HCT116 (cell line): ENCODE results near the gene SF3B5. TPM values are rescaled to one million over a fixed set of nuclear protein-coding genes. Genes with fewer than 3 reads are reported as not detected.

Experiments
- ATAC-seq: fragments of 200-7000 bp; cut with Tn5 transposase; 2 replicates; pipeline ENCODE4 v1.9.1; 2020; ENCODE audit warnings: mild to moderate bottlenecking, moderate library complexity
- BruUV-seq: library from RNA; stranded (reverse); fragments of 400-500 nt; replicated peaks from 2 replicates; lab custom pipeline; 2021; lab: Mats Ljungman, UMichigan
- CTCF ChIA-PET: fragments of 300-600 bp; sonication (Branson Sonifier 250); formaldehyde crosslinking; loops from one replicate; lab custom pipeline; 2021; ENCODE audit warnings: antibody characterized with exemption; lab: Charles Lee
- POLR2A ChIA-PET: fragments of 300-600, 350-600 bp; sonication (Branson Sonifier 250); formaldehyde crosslinking; loops from one replicate; lab custom pipeline; 2021; ENCODE audit warnings: antibody characterized with exemption; lab: Charles Lee
- RAD21 ChIA-PET, 2 experiments: fragments of 300-600 bp; sonication (Branson Sonifier 250); formaldehyde crosslinking; loops; one replicate each; lab custom pipeline; 2023; ENCODE audit warnings: low total read pairs in 2 of 2; ENCODE audit not compliant: uncharacterized antibody in 2 of 2, unreplicated experiment in 2 of 2, low non-redundant PET in 1 of 2; lab: Charles Lee
- DNase-seq: peaks from one replicate; pipeline ENCODE4 v3.0.0-alpha.2; 2010; ENCODE audit warnings: low read depth, low spot score
- H2AFZ ChIP-seq: fragments of 200-600 bp; shearing (Covaris generic), sonication (generic); 2 replicates; pipeline ENCODE4 v1.6.1; 2017; ENCODE audit warnings: low read depth, mixed run types, mixed read lengths, antibody characterized with exemption, low read length; ENCODE audit not compliant: poor library complexity, severe bottlenecking
- H3K27ac ChIP-seq: 2 replicates; pipeline ENCODE4 v1.5.1; 2012; ENCODE audit warnings: low read depth, low read length
- H3K27me3 ChIP-seq: fragments of 200-600 bp; sonication (generic); 2 replicates; pipeline ENCODE4 v1.6.1; 2016; ENCODE audit warnings: mixed run types, low read length, mixed read lengths; ENCODE audit not compliant: insufficient read depth
- H3K36me3 ChIP-seq, 2 experiments: fragments of 200-500 bp in 1 of 2; fragments of 200-600 bp in 1 of 2; sonication (Bioruptor generic) in 1 of 2; sonication (generic) in 1 of 2; 2 replicates each; pipeline versions ENCODE4 v1.5.1 to v1.6.1; 2014 to 2016; ENCODE audit warnings: low read length in 2 of 2, inconsistent platforms in 1 of 2, mixed read lengths in 1 of 2, mixed run types in 1 of 2; ENCODE audit not compliant: insufficient read depth in 2 of 2, control insufficient read depth in 1 of 2
- H3K4me1 ChIP-seq, 2 experiments: fragments of 200-600 bp in 1 of 2; sonication (generic) in 1 of 2; 2 replicates each; pipeline versions ENCODE4 v1.5.1 to v1.6.1; 2012 to 2017; ENCODE audit warnings: low read length in 2 of 2, inconsistent platforms in 1 of 2, mild to moderate bottlenecking in 1 of 2, mixed read lengths in 1 of 2, mixed run types in 1 of 2, moderate library complexity in 1 of 2; ENCODE audit not compliant: insufficient read depth in 2 of 2, control insufficient read depth in 1 of 2
- H3K4me2 ChIP-seq: fragments of 200-600 bp; sonication (generic); 2 replicates; pipeline ENCODE4 v1.6.1; 2017; ENCODE audit warnings: mixed run types, low read length, mixed read lengths
- H3K4me3 ChIP-seq, 2 experiments: fragments of 200-600 bp in 1 of 2; sonication (generic) in 1 of 2; replicated peaks in 1 of 2; 2 replicates each; pipeline ENCODE4 v1.5.1; 2011 to 2016; ENCODE audit warnings: low read length in 2 of 2, control low read depth in 1 of 2, low read depth in 1 of 2, mild to moderate bottlenecking in 1 of 2, mixed read lengths in 1 of 2, mixed run types in 1 of 2
- H3K79me2 ChIP-seq: fragments of 200-600 bp; sonication (generic); 2 replicates; pipeline ENCODE4 v1.6.1; 2017; ENCODE audit warnings: mild to moderate bottlenecking, mixed run types, low read length, moderate library complexity, mixed read lengths; ENCODE audit not compliant: insufficient read depth
- H3K9ac ChIP-seq: fragments of 200-600 bp; sonication (generic); 2 replicates; pipeline ENCODE4 v1.6.1; 2016; ENCODE audit warnings: low read length, mixed read lengths
- H3K9me2 ChIP-seq: fragments of 200-600 bp; sonication (generic), shearing (Covaris generic); 2 replicates; pipeline ENCODE4 v1.6.1; 2017; ENCODE audit warnings: mixed run types, mild to moderate bottlenecking, moderate library complexity; ENCODE audit not compliant: insufficient read depth
- H3K9me3 ChIP-seq, 2 experiments: fragments of 200-500 bp in 1 of 2; fragments of 200-600 bp in 1 of 2; sonication (Bioruptor generic) in 1 of 2; sonication (generic) in 1 of 2; 2 replicates each; pipeline ENCODE4 v1.6.1; 2014 to 2017; ENCODE audit warnings: low read length in 2 of 2, mixed read lengths in 2 of 2, inconsistent platforms in 1 of 2, low read depth in 1 of 2, mild to moderate bottlenecking in 1 of 2, mixed run types in 1 of 2, moderate library complexity in 1 of 2; ENCODE audit not compliant: control insufficient read depth in 1 of 2, insufficient read depth in 1 of 2
- H4K20me1 ChIP-seq: fragments of 200-600 bp; sonication (generic), shearing (Covaris generic); 2 replicates; pipeline ENCODE4 v1.6.1; 2017; ENCODE audit warnings: mixed run types, mild to moderate bottlenecking, moderate library complexity; ENCODE audit not compliant: insufficient read depth
- ATF3 ChIP-seq: IDR thresholded peaks from 2 replicates; pipeline ENCODE4 v1.6.1; 2012
- CBX3 ChIP-seq: IDR thresholded peaks from 2 replicates; pipeline ENCODE4 v1.6.1; 2012; ENCODE audit warnings: low read depth
- CTCF ChIP-seq, 3 experiments: fragments of 200-600 bp in 1 of 3; sonication (generic) in 1 of 3; IDR thresholded peaks in 2 of 3; conservative IDR thresholded peaks in 1 of 3; 2 replicates each; pipeline ENCODE4 v1.5.1; 2012 to 2017; ENCODE audit warnings: low read depth in 2 of 3, low read length in 2 of 3, antibody characterized with exemption in 1 of 3, borderline replicate concordance in 1 of 3, control low read depth in 1 of 3, mild to moderate bottlenecking in 1 of 3, mixed read lengths in 1 of 3, mixed run types in 1 of 3, moderate library complexity in 1 of 3; ENCODE audit not compliant: insufficient read depth in 1 of 3
- EGR1 ChIP-seq: IDR thresholded peaks from 2 replicates; pipeline ENCODE4 v1.6.1; 2012; ENCODE audit warnings: low read depth
- ELF1 ChIP-seq: IDR thresholded peaks from 2 replicates; pipeline ENCODE4 v1.6.1; 2012; ENCODE audit warnings: low read depth, borderline replicate concordance
- EZH2phosphoT487 ChIP-seq: fragments of 200-600 bp; IDR thresholded peaks from 2 replicates; pipeline ENCODE4 v1.6.1; 2018; ENCODE audit warnings: antibody characterized with exemption, borderline replicate concordance
- FOSL1 ChIP-seq: IDR thresholded peaks from 2 replicates; pipeline ENCODE4 v1.6.1; 2012; ENCODE audit warnings: low read depth
- JUND ChIP-seq: IDR thresholded peaks from 2 replicates; pipeline ENCODE4 v1.6.1; 2012
- MAX ChIP-seq: IDR thresholded peaks from 2 replicates; pipeline ENCODE4 v1.6.1; 2012
- RAD21 ChIP-seq: IDR thresholded peaks from 2 replicates; pipeline ENCODE4 v1.6.1; 2012; ENCODE audit warnings: low read depth, mild to moderate bottlenecking
- REST ChIP-seq: IDR thresholded peaks from 2 replicates; pipeline ENCODE4 v1.6.1; 2012; ENCODE audit warnings: low read depth
- SIN3A ChIP-seq: IDR thresholded peaks from 2 replicates; pipeline ENCODE4 v1.6.1; 2012; ENCODE audit warnings: low read depth
- SP1 ChIP-seq: IDR thresholded peaks from 2 replicates; pipeline ENCODE4 v1.6.1; 2012; ENCODE audit warnings: low read depth
- SRF ChIP-seq: IDR thresholded peaks from 2 replicates; pipeline ENCODE4 v1.6.1; 2012; ENCODE audit warnings: low read depth
- TCF7L2 ChIP-seq: IDR thresholded peaks from 2 replicates; pipeline ENCODE4 v1.7.0; 2011; ENCODE audit warnings: borderline replicate concordance, inconsistent platforms; ENCODE audit not compliant: insufficient read depth, insufficient read length; ENCODE audit errors: extremely low read depth
- YY1 ChIP-seq: IDR thresholded peaks from 2 replicates; pipeline ENCODE4 v1.6.1; 2011; ENCODE audit warnings: low read length, low read depth, moderate library complexity, mild to moderate bottlenecking; ENCODE audit not compliant: insufficient replicate concordance; ENCODE audit errors: extremely low read depth
- ZBTB33 ChIP-seq: IDR thresholded peaks from 2 replicates; pipeline ENCODE4 v1.6.1; 2011; ENCODE audit warnings: mild to moderate bottlenecking, low read length, moderate library complexity; ENCODE audit not compliant: insufficient replicate concordance; ENCODE audit errors: extremely low read depth
- ZFX ChIP-seq: fragments of 450-650 bp; IDR thresholded peaks from 2 replicates; pipeline ENCODE4 v1.6.1; 2017
- ZNF274 ChIP-seq: fragments of 200-500 bp; sonication (Bioruptor generic); IDR thresholded peaks from 2 replicates; pipeline ENCODE4 v1.6.1; 2014; ENCODE audit warnings: mild to moderate bottlenecking, low read depth, low read length, inconsistent platforms
- intact Hi-C: fragments of 100-400 bp; cut with micrococcal nuclease; formaldehyde crosslinking; loops from 2 replicates; pipeline ENCODE4 v1.10.0; 2022
- total RNA-seq: library from RNA; stranded (reverse); gene quantifications from one replicate; pipeline ENCODE4 v1.2.1, GENCODE V29; 2021; ENCODE audit not compliant: unreplicated experiment

The SF3B5 gene
- total RNA-seq, 1 experiment from 2014 or later, result 173 TPM

GRCh38 chr6:144063744-144064401 lies 31.5 kb downstream of the SF3B5 start:
- H3K9me2 ChIP-seq, result no peaks in the 10 kb centered on the region
- no peak for TF ChIP-seq SP1
- TF ChIP-seq ZBTB33, result no peak
- no peak for TF ChIP-seq REST
- TF ChIP-seq RAD21, result 0 out of 2 replicates have a peak, but pooled peaks have one; percentile 13
- TF ChIP-seq ELF1, result no peak
- no peak for TF ChIP-seq EGR1
- no peak for TF ChIP-seq SRF
- TF ChIP-seq CBX3, result no peak
- TF ChIP-seq JUND, result no peak
- peak in 1 of 3 experiments; percentile 21; a peak in 2 of 6 replicates for TF ChIP-seq CTCF (IDR thresholded peaks at IDR 0.05 in 2 of 3, conservative IDR thresholded peaks at IDR 0.05 in 1 of 3; ENCODE audit: borderline replicate concordance in 1 of 3, insufficient read depth in 1 of 3, low read depth in 2 of 3, low read length in 2 of 3)
- TF ChIP-seq ZFX, result no peak
- peak; percentile 45; the same call in 1 of the 2 replicates for TF ChIP-seq MAX
- no peak for TF ChIP-seq FOSL1
- peak; percentile 8 for TF ChIP-seq YY1
- TF ChIP-seq EZH2phosphoT487, result no peak
- TF ChIP-seq TCF7L2, result no peak
- no peak for TF ChIP-seq SIN3A
- TF ChIP-seq ATF3, result no peak
- TF ChIP-seq ZNF274, result no peak

More at GRCh38 chr6:144063744-144064401, 31.5 kb downstream of the SF3B5 start:
- no peaks in the 10 kb centered on the region for H3K27me3 ChIP-seq
- H4K20me1 ChIP-seq, result no peaks in the 10 kb centered on the region
- H3K36me3 ChIP-seq, result no peaks in the 10 kb centered on the region
- H3K4me2 ChIP-seq, result peak overlapping the region; percentile 98
- H3K27ac ChIP-seq, result peak overlapping the region; percentile 27; the same call in 1 of the 2 replicates
- no peaks in the 10 kb centered on the region for H3K79me2 ChIP-seq
- ChIA-PET POLR2A (no interaction called here), CTCF (interaction anchor here (1.0 to 1.6 kb wide), 2 partner anchors 124 to 489 kb away, joined by 3 to 5 read pairs; no protein-coding TSS in a partner anchor), RAD21 (no interaction called here)
- H3K4me1 ChIP-seq, result peaks cover 0 to 12% of the 10 kb centered on the region in 2 experiments; a peak in 1 of 4 replicates
- H3K4me3 ChIP-seq, result peak overlapping the region; percentile 47 to 66
- no TSS peak for BruUV-seq
- DNase-seq (peak; percentile 57), ATAC-seq (peak; percentile 97)
- H2AFZ ChIP-seq, result peak overlapping the region; percentile 94
- intact Hi-C loops, result no loop called here
- no peaks in the 10 kb centered on the region for H3K9me3 ChIP-seq
- peak overlapping the region; percentile 65 for H3K9ac ChIP-seq
